ENCODE results near the gene PLXNA1. TPM values are rescaled to one million over a fixed set of nuclear protein-coding genes. Genes with fewer than 3 reads are reported as not detected.
A peak's percentile ranks its signal among the peaks of the same experiment; 100 is the strongest.

PLXNA1 gene
- polyA plus RNA-seq, 1 donor from 2014 or later: 0.13 TPM

DNA sequence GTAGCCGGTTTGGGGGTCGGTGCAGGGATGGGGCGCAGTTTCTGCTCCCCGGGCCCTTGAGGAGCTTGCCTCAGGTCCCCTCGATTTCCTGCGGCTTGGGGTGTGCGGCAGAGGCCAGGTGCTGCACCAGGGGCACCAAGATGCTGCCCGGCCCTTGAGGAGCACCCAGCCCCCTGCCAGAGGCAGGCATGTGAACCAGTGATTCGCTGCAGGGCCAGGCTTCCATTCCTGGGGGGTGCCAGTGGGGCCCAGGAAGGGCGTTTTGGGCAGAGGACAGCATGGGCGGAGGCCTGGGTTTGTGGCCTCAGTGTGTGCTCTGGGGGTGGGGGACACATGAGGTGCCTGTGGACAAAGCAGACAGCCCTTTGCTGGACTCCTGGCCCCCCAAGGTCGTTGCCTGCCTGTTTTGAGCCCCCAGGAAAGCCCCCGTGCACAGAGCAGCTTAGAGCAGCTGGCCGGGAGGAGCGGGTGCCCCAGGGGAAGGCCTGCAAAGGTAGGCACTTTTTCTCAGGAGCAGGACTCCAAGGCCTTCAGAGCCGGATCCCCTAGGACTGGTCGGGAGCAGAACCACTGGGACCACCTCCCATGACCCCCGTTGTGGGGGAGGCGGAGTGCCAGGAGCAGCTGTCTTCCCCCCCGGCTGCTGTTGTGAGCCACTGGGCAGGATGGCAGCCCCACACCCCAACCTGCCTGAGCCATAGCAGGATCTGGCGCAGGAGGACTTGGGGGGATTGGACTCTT, 1.6 kb downstream of the PLXNA1 start:
- Mint-ChIP-seq H3K9me3 (no peaks in the 10 kb centered on the region), H3K36me3 (peaks cover 2% of the 10 kb centered on the region), H3K27ac (peak overlapping the region in 1 of 3 donors; percentile 83), H3K27me3 (peaks cover 21% of the 10 kb centered on the region), H3K4me1 (peaks cover 7 to 16% (median 10%) of the 10 kb centered on the region in 3 donors), H3K4me3 (peak overlapping the region; percentile 41 to 70 (median 62))

- peaks cover 14% of the 10 kb centered on the region for H3K27me3 Mint-ChIP-seq
- peak overlapping the region in 3 of 4 donors; percentile 21 to 70 (median 65) for H3K4me3 Mint-ChIP-seq
- H3K27ac Mint-ChIP-seq: peak overlapping the region in 1 of 3 donors; percentile 83
- peaks cover 7 to 12% (median 10%) of the 10 kb centered on the region in 3 donors for H3K4me1 Mint-ChIP-seq
- H3K9me3 Mint-ChIP-seq: no peaks in the 10 kb centered on the region
- peaks cover 2% of the 10 kb centered on the region for H3K36me3 Mint-ChIP-seq
Observed at GRCh38 chr3:126985132-126985985, 2.4 kb downstream of the PLXNA1 start.

DNA sequence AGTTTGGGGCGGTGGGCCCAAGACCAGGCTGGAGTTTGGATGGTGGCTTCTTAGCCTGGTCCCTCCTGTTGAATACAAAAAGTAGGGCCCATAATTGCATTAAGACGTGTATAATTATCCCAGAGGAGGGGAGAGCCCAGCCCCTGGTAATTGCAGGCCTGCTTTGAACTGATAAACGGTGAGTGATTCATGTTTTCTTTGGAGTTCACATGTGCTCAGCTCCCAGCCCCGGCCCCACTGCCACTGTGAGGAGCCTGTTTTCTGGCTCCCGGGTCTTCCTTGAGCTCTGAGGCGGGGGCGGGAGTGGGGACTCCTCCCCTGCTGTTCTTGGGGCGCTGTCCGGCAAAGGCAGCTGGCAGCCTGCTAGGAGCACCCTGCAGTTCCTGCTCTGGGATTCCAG, 3.1 kb downstream of the PLXNA1 start:
- Mint-ChIP-seq H3K9me3 (no peaks in the 10 kb centered on the region), H3K4me1 (peaks cover 7 to 12% (median 10%) of the 10 kb centered on the region in 3 donors), H3K4me3 (peak overlapping the region in 1 of 4 donors; percentile 70), H3K27ac (peak overlapping the region in 1 of 3 donors; percentile 83), H3K36me3 (peaks cover 2% of the 10 kb centered on the region), H3K27me3 (peaks cover 11% of the 10 kb centered on the region)

GRCh38 chr3:126987129-126987528, 4.2 kb downstream of the PLXNA1 start:
- Mint-ChIP-seq H3K36me3 (peaks cover 2% of the 10 kb centered on the region), H3K27me3 (peaks cover 6% of the 10 kb centered on the region), H3K4me3 (peak overlapping the region in 1 of 4 donors; percentile 9), H3K27ac (peak overlapping the region in 1 of 3 donors; percentile 56), H3K9me3 (no peaks in the 10 kb centered on the region), H3K4me1 (peaks cover 2 to 3% (median 3%) of the 10 kb centered on the region in 3 donors)

- Mint-ChIP-seq H3K27me3 (peaks cover 3% of the 10 kb centered on the region), H3K36me3 (peaks cover 2% of the 10 kb centered on the region), H3K27ac (peak overlapping the region in 1 of 3 donors; percentile 56), H3K9me3 (no peaks in the 10 kb centered on the region), H3K4me3 (peak overlapping the region in 2 of 4 donors; percentile 9 to 44), H3K4me1 (peaks cover 0 to 2% (median 0%) of the 10 kb centered on the region in 3 donors)
Observed at GRCh38 chr3:126987596-126987995, 4.7 kb downstream of the PLXNA1 start.

GRCh38 chr3:126988451-126989021, 5.6 kb downstream of the PLXNA1 start:
- no peak overlapping the region for H3K4me3 Mint-ChIP-seq
- peaks cover 0 to 2% (median 0%) of the 10 kb centered on the region in 3 donors for H3K4me1 Mint-ChIP-seq
- H3K9me3 Mint-ChIP-seq: no peaks in the 10 kb centered on the region
- H3K27me3 Mint-ChIP-seq: peaks cover 3% of the 10 kb centered on the region
- H3K36me3 Mint-ChIP-seq: peaks cover 2% of the 10 kb centered on the region
- H3K27ac Mint-ChIP-seq: peak overlapping the region in 1 of 3 donors; percentile 53

DNA sequence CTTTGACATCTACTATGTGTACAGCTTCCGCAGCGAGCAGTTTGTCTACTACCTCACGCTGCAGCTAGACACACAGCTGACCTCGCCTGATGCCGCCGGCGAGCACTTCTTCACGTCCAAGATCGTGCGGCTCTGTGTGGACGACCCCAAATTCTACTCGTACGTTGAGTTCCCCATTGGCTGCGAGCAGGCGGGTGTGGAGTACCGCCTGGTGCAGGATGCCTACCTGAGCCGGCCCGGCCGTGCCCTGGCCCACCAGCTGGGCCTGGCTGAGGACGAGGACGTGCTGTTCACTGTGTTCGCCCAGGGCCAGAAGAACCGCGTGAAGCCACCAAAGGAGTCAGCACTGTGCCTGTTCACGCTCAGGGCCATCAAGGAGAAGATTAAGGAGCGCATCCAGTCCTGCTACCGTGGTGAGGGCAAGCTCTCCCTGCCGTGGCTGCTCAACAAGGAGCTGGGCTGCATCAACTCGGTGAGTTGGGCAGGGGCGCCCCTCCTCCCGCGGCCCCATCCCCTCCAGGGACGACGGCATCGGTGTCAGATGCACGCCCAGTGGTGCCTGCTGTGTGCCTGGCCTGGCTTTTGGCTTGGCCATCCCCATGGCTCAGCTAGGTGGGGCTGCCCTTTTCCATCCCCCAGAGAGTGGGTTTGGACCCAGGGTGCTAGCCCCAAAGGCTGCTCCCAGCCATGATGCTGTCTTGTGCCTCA, 6.6 kb downstream of the PLXNA1 start:
- Mint-ChIP-seq H3K9me3 (no peaks in the 10 kb centered on the region), H3K27me3 (no peaks in the 10 kb centered on the region), H3K36me3 (peaks cover 2% of the 10 kb centered on the region), H3K4me1 (peaks cover 0 to 2% (median under 1%) of the 10 kb centered on the region in 3 donors), H3K27ac (peak overlapping the region in 1 of 3 donors; percentile 67), H3K4me3 (no peak overlapping the region)

- Mint-ChIP-seq H3K27me3 (no peaks in the 10 kb centered on the region), H3K4me3 (peak overlapping the region in 1 of 4 donors; percentile 53), H3K9me3 (no peaks in the 10 kb centered on the region), H3K36me3 (peaks cover 2% of the 10 kb centered on the region), H3K4me1 (peaks cover 0 to 2% (median 1%) of the 10 kb centered on the region in 3 donors), H3K27ac (peak overlapping the region in 1 of 3 donors; percentile 60)
Observed at GRCh38 chr3:126990024-126990700, 7.2 kb downstream of the PLXNA1 start.

GRCh38 chr3:126990890-126991289, 8.0 kb downstream of the PLXNA1 start:
- H3K4me1 Mint-ChIP-seq: peaks cover 0 to 3% (median 2%) of the 10 kb centered on the region in 3 donors
- H3K9me3 Mint-ChIP-seq: no peaks in the 10 kb centered on the region
- peak overlapping the region in 1 of 4 donors; percentile 53 for H3K4me3 Mint-ChIP-seq
- peak overlapping the region in 1 of 3 donors; percentile 60 for H3K27ac Mint-ChIP-seq
- H3K27me3 Mint-ChIP-seq: no peaks in the 10 kb centered on the region
- H3K36me3 Mint-ChIP-seq: peaks cover 2% of the 10 kb centered on the region

- peaks cover under 1% of the 10 kb centered on the region for H3K27me3 Mint-ChIP-seq
- no peaks in the 10 kb centered on the region for H3K9me3 Mint-ChIP-seq
- H3K4me3 Mint-ChIP-seq: peak overlapping the region in 1 of 4 donors; percentile 23
- H3K4me1 Mint-ChIP-seq: peaks cover 0 to 3% (median 2%) of the 10 kb centered on the region in 3 donors
- H3K36me3 Mint-ChIP-seq: peaks cover 2% of the 10 kb centered on the region
- no peak overlapping the region for H3K27ac Mint-ChIP-seq
Observed at GRCh38 chr3:126991366-126992200, 8.7 kb downstream of the PLXNA1 start.

GRCh38 chr3:126992216-126992615, 9.3 kb downstream of the PLXNA1 start:
- H3K27me3 Mint-ChIP-seq: peaks cover 2% of the 10 kb centered on the region
- H3K4me3 Mint-ChIP-seq: no peak overlapping the region
- no peaks in the 10 kb centered on the region for H3K9me3 Mint-ChIP-seq
- peaks cover 2% of the 10 kb centered on the region for H3K36me3 Mint-ChIP-seq
- no peak overlapping the region for H3K27ac Mint-ChIP-seq
- H3K4me1 Mint-ChIP-seq: peaks cover 0 to 3% (median 2%) of the 10 kb centered on the region in 3 donors

- Mint-ChIP-seq H3K4me1 (peaks cover 0 to 3% (median 2%) of the 10 kb centered on the region in 3 donors), H3K27ac (no peak overlapping the region), H3K9me3 (no peaks in the 10 kb centered on the region), H3K4me3 (no peak overlapping the region), H3K27me3 (peaks cover 4% of the 10 kb centered on the region), H3K36me3 (peaks cover 2% of the 10 kb centered on the region)
Observed at GRCh38 chr3:126992776-126993175, 9.9 kb downstream of the PLXNA1 start.

DNA sequence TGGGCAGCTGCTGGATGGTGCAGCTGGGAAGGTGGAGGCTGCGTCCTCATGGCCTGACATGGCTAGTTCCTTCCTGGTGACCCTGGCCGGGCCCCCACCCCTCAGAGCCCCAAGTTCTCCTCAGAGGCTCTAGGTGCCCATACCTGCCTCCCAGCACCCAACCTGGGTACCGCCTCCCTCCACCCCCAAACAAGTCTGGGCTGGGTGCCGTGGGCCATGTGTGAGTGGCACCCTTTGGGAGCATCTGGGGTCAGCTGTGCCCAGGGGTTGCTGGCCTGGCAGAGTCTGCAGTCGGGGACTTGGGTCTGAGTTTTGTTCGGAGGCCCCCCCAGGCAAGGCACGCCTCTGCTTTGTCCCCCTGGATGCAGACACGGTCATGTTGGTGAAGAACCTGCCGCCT, 10.5 kb downstream of the PLXNA1 start:
- Mint-ChIP-seq H3K4me1 (peaks cover 0 to 4% (median 3%) of the 10 kb centered on the region in 3 donors), H3K36me3 (peaks cover 2% of the 10 kb centered on the region), H3K27ac (peak overlapping the region in 1 of 3 donors; percentile 64), H3K9me3 (no peaks in the 10 kb centered on the region), H3K27me3 (peaks cover 4% of the 10 kb centered on the region), H3K4me3 (no peak overlapping the region)

Measured in IgD-negative memory B cell (primary cell).